Islet precursor cell (in vitro differentiated cells): ENCODE results near the gene TMEM238.

ENCODE experiments used
- DNase-seq: peaks from one replicate; pipeline ENCODE4 v3.0.0-alpha.2; 2018

The TMEM238 gene

GRCh38 chr19:55400281-55401087, 16.4 kb upstream of the TMEM238 start:
- no peak for DNase-seq

- no peak for DNase-seq
These were observed 14.3 kb upstream of the TMEM238 start for GRCh38 chr19:55398200-55398925.

GRCh38 chr19:55392820-55393761, 9.0 kb upstream of the TMEM238 start:
- DNase-seq, result no peak

GRCh38 chr19:55391702-55392615, 7.9 kb upstream of the TMEM238 start:
- DNase-seq, result no peak

GRCh38 chr19:55391191-55391670, 7.1 kb upstream of the TMEM238 start:
- no peak for DNase-seq

GRCh38 chr19:55390461-55390880, 6.4 kb upstream of the TMEM238 start:
- no peak for DNase-seq

- no peak for DNase-seq
These were observed 5.6 kb upstream of the TMEM238 start for GRCh38 chr19:55389386-55390317.

GRCh38 chr19:55387736-55388497, 3.8 kb upstream of the TMEM238 start:
- DNase-seq, result no peak

GRCh38 chr19:55386493-55386971, 2.4 kb upstream of the TMEM238 start:
- no peak for DNase-seq

GRCh38 chr19:55385724-55386492, 1.8 kb upstream of the TMEM238 start, which contains the start of gene RPL28:
RPL28 (plus strand) TSS chr19:55385932; CDS start chr19:55386358, 426 bp downstream.
- peak; percentile 98 for DNase-seq

GRCh38 chr19:55384920-55385723, 1.0 kb upstream of the TMEM238 start:
- DNase-seq, result peak; percentile 97

GRCh38 chr19:55383279-55384130, 587 bp downstream of the TMEM238 start:
- peak; percentile 85 for DNase-seq

GRCh38 chr19:55382522-55383054, 1.5 kb downstream of the TMEM238 start:
- DNase-seq, result no peak

GRCh38 chr19:55382013-55382412, 2.1 kb downstream of the TMEM238 start:
- DNase-seq, result no peak

- DNase-seq, result no peak
These were observed 4.9 kb downstream of the TMEM238 start for GRCh38 chr19:55379174-55379573.

GRCh38 chr19:55377356-55378131, 6.5 kb downstream of the TMEM238 start:
- peak; percentile 66 for DNase-seq
